ENCODE measurements around the gene FAM50A. TPM values are rescaled to one million over a fixed set of nuclear protein-coding genes. Genes with fewer than 3 reads are reported as not detected.

The FAM50A gene
- polyA plus RNA-seq, 1 experiment: 69.0 TPM

- Histone ChIP-seq H3K27ac (ENCODE audit: low read depth, low read length) (no peak overlapping the region), H3K9me3 (ENCODE audit: control insufficient read depth, insufficient read depth, low read length) (no peaks in the 10 kb centered on the region), H3K27me3 (ENCODE audit: control insufficient read depth, insufficient read depth, low read length) (no peaks in the 10 kb centered on the region), H3K4me3 (ENCODE audit: low read depth, low read length) (no peak overlapping the region)
- ChIA-PET CTCF (no interaction called here), POLR2A (no interaction called here)
- DNase-seq (ENCODE audit: low read depth, low spot score): no peak
- TF ChIP-seq CTCF (IDR thresholded peaks at IDR 0.05; ENCODE audit: low read depth, low read length): no peak
These were observed 2.4 kb upstream of the FAM50A start for GRCh38 chrX:154441564-154441963.

GRCh38 chrX:154441984-154442707, 1.8 kb upstream of the FAM50A start:
- POLR2A ChIA-PET: no interaction called here
- TF ChIP-seq CTCF (IDR thresholded peaks at IDR 0.05; ENCODE audit: low read depth, low read length): no peak
- H3K27me3 ChIP-seq (ENCODE audit: control insufficient read depth, insufficient read depth, low read length): no peaks in the 10 kb centered on the region
- CTCF ChIA-PET: no interaction called here
- H3K27ac ChIP-seq (ENCODE audit: low read depth, low read length): no peak overlapping the region
- DNase-seq (ENCODE audit: low read depth, low spot score): no peak
- H3K4me3 ChIP-seq (ENCODE audit: low read depth, low read length): no peak overlapping the region
- no peaks in the 10 kb centered on the region for H3K9me3 ChIP-seq (ENCODE audit: control insufficient read depth, insufficient read depth, low read length)

GRCh38 chrX:154443479-154443910, 446 bp upstream of the FAM50A start:
- Histone ChIP-seq H3K4me3 (ENCODE audit: low read depth, low read length) (peak overlapping the region; percentile 38), H3K27me3 (ENCODE audit: control insufficient read depth, insufficient read depth, low read length) (no peaks in the 10 kb centered on the region), H3K9me3 (ENCODE audit: control insufficient read depth, insufficient read depth, low read length) (no peaks in the 10 kb centered on the region), H3K27ac (ENCODE audit: low read depth, low read length) (peak overlapping the region; percentile 73)
- TF ChIP-seq CTCF (IDR thresholded peaks at IDR 0.05; ENCODE audit: low read depth, low read length): no peak
- no peak for DNase-seq (ENCODE audit: low read depth, low spot score)
- CTCF ChIA-PET: no interaction called here
- POLR2A ChIA-PET: no interaction called here

GRCh38 chrX:154444755-154445246, 860 bp downstream of the FAM50A start:
- H3K27ac ChIP-seq (ENCODE audit: low read depth, low read length): no peak overlapping the region
- TF ChIP-seq CTCF (IDR thresholded peaks at IDR 0.05; ENCODE audit: low read depth, low read length): no peak
- DNase-seq (ENCODE audit: low read depth, low spot score): no peak
- peak overlapping the region; percentile 66 for H3K4me3 ChIP-seq (ENCODE audit: low read depth, low read length)
- ChIA-PET POLR2A (interaction anchor here (0.6 kb wide), 1 partner anchor 66 kb away, joined by 4 read pairs; the partner anchor contains the start of gene EMD), CTCF (interaction anchor here (0.6 kb wide), 1 partner anchor 758 kb away, joined by 3 read pairs; no protein-coding TSS in a partner anchor)
- no peaks in the 10 kb centered on the region for H3K27me3 ChIP-seq (ENCODE audit: control insufficient read depth, insufficient read depth, low read length)
- no peaks in the 10 kb centered on the region for H3K9me3 ChIP-seq (ENCODE audit: control insufficient read depth, insufficient read depth, low read length)

GRCh38 chrX:154445776-154446175, 1.8 kb downstream of the FAM50A start:
- DNase-seq (ENCODE audit: low read depth, low spot score): no peak
- CTCF ChIA-PET: no interaction called here
- H3K27ac ChIP-seq (ENCODE audit: low read depth, low read length): no peak overlapping the region
- POLR2A ChIA-PET: no interaction called here
- no peaks in the 10 kb centered on the region for H3K9me3 ChIP-seq (ENCODE audit: control insufficient read depth, insufficient read depth, low read length)
- H3K4me3 ChIP-seq (ENCODE audit: low read depth, low read length): no peak overlapping the region
- TF ChIP-seq CTCF (IDR thresholded peaks at IDR 0.05; ENCODE audit: low read depth, low read length): no peak
- H3K27me3 ChIP-seq (ENCODE audit: control insufficient read depth, insufficient read depth, low read length): no peaks in the 10 kb centered on the region

Data from AG04450 (cell line).